Neuronal stem cell (in vitro differentiated cells): ENCODE measurements around the gene TEX29.
A peak's percentile ranks its signal among the peaks of the same experiment; 100 is the strongest.

Experiments used
- DNase-seq: peaks from one replicate; pipeline ENCODE4 v3.0.0-alpha.2; 2013; ENCODE audit warnings: low spot score
- H2AFZ ChIP-seq: one replicate; pipeline ENCODE4 v1.6.1; 2013; ENCODE audit warnings: mild to moderate bottlenecking, low read length, inconsistent platforms
- H2AK5ac ChIP-seq: 2 replicates; pipeline ENCODE4 v1.6.1; 2013; ENCODE audit warnings: low read depth, mild to moderate bottlenecking, inconsistent platforms, low read length, moderate library complexity, mixed read lengths
- H2BK120ac ChIP-seq: 2 replicates; pipeline ENCODE4 v1.6.1; 2013; ENCODE audit warnings: low read depth, mild to moderate bottlenecking, inconsistent platforms, low read length, moderate library complexity, mixed read lengths
- H2BK12ac ChIP-seq: one replicate; pipeline ENCODE4 v1.6.1; 2013; ENCODE audit warnings: low read length, inconsistent platforms
- H2BK15ac ChIP-seq: 2 replicates; pipeline ENCODE4 v1.6.1; 2013; ENCODE audit warnings: mild to moderate bottlenecking, low read length, inconsistent platforms, mixed read lengths
- H2BK5ac ChIP-seq: one replicate; pipeline ENCODE4 v1.6.1; 2013; ENCODE audit warnings: inconsistent platforms, mild to moderate bottlenecking, low read length, moderate library complexity
- H3K14ac ChIP-seq: one replicate; pipeline ENCODE4 v1.6.1; 2013; ENCODE audit warnings: low read length, inconsistent platforms
- H3K18ac ChIP-seq: 2 replicates; pipeline ENCODE4 v1.6.1; 2013; ENCODE audit warnings: low read length, inconsistent platforms
- H3K23ac ChIP-seq: 2 replicates; pipeline ENCODE4 v1.6.1; 2013; ENCODE audit warnings: low read depth, mild to moderate bottlenecking, mixed read lengths, low read length, inconsistent platforms; ENCODE audit not compliant: poor library complexity
- H3K27ac ChIP-seq: replicated peaks from 3 replicates; pipeline ENCODE4 v1.5.1; 2013; ENCODE audit warnings: low read length, inconsistent platforms
- H3K27me3 ChIP-seq, 3 experiments: 2 replicates each; pipeline ENCODE4 v1.6.1; 2013; ENCODE audit warnings: low read length in 3 of 3, mild to moderate bottlenecking in 2 of 3, inconsistent platforms in 1 of 3, low read depth in 1 of 3, mixed read lengths in 1 of 3, moderate library complexity in 1 of 3; ENCODE audit not compliant: control insufficient read depth in 3 of 3, insufficient read depth in 3 of 3
- H3K36me3 ChIP-seq, 2 donors: replicated peaks in 1 of 2; 2 replicates each; pipeline ENCODE4 v1.6.1; 2013; ENCODE audit warnings: low read length in 2 of 2; ENCODE audit not compliant: control insufficient read depth in 2 of 2, insufficient read depth in 2 of 2
- H3K4ac ChIP-seq: 2 replicates; pipeline ENCODE4 v1.6.1; 2013; ENCODE audit warnings: inconsistent platforms, mild to moderate bottlenecking, low read length, moderate library complexity
- H3K4me1 ChIP-seq, 2 donors: 1 replicate in 1 of 2; 2 replicates in 1 of 2; pipeline ENCODE4 v1.6.1; 2013; ENCODE audit warnings: low read length in 2 of 2, low read depth in 1 of 2; ENCODE audit not compliant: control insufficient read depth in 2 of 2, insufficient read depth in 1 of 2
- H3K4me2 ChIP-seq: one replicate; pipeline ENCODE4 v1.6.1; 2013; ENCODE audit warnings: mild to moderate bottlenecking, low read length, inconsistent platforms; ENCODE audit not compliant: insufficient read depth, poor library complexity, severe bottlenecking
- H3K4me3 ChIP-seq, 2 donors: 2 replicates each; pipeline ENCODE4 v1.5.1; 2013; ENCODE audit warnings: low read length in 2 of 2, mild to moderate bottlenecking in 2 of 2, inconsistent platforms in 1 of 2, moderate library complexity in 1 of 2
- H3K79me1 ChIP-seq: one replicate; pipeline ENCODE4 v1.6.1; 2013; ENCODE audit warnings: low read depth, mild to moderate bottlenecking, inconsistent platforms, low read length, moderate library complexity
- H3K9ac ChIP-seq: one replicate; pipeline ENCODE4 v1.6.1; 2013; ENCODE audit warnings: mild to moderate bottlenecking, low read depth, low read length, inconsistent platforms; ENCODE audit not compliant: poor library complexity
- H3K9me3 ChIP-seq, 2 donors: replicated peaks in 1 of 2; 2 replicates each; pipeline versions ENCODE3 to v1.6.1; 2013; ENCODE audit warnings: low read length in 2 of 2, mild to moderate bottlenecking in 2 of 2, inconsistent platforms in 1 of 2, low read depth in 1 of 2, mixed read lengths in 1 of 2, moderate library complexity in 1 of 2; ENCODE audit not compliant: control insufficient read depth in 2 of 2, insufficient read depth in 1 of 2
- H4K8ac ChIP-seq: one replicate; pipeline ENCODE4 v1.6.1; 2013; ENCODE audit warnings: low read depth, mild to moderate bottlenecking, inconsistent platforms, low read length, moderate library complexity
- H4K91ac ChIP-seq: one replicate; pipeline ENCODE4 v1.6.1; 2013; ENCODE audit warnings: low read length, low read depth, mild to moderate bottlenecking, inconsistent platforms; ENCODE audit not compliant: poor library complexity
- WGBS, 2 donors: extraction: QIAGEN DNeasy Blood & Tissue Kit; methylation state at CpG; one replicate each; pipeline ENCODE4 v1.1.7; 2013; ENCODE audit warnings: missing lambda C conversion rate in 2 of 2, mixed read lengths in 1 of 2; ENCODE audit not compliant: insufficient read length in 2 of 2, insufficient replicate concordance in 1 of 2; ENCODE audit errors: extremely low coverage in 2 of 2; 5-methylcytosine and 5-hydroxymethylcytosine counted together

Gene TEX29

GRCh38 chr13:111314852-111315251 is 5.6 kb upstream of the TEX29 start:
- Histone ChIP-seq H3K23ac (no peak overlapping the region), H3K9ac (no peak overlapping the region), H3K4me2 (no peak overlapping the region), H3K27me3 (no peaks in the 10 kb centered on the region), H2BK15ac (no peak overlapping the region), H3K18ac (no peak overlapping the region), H4K8ac (no peak overlapping the region), H3K36me3 (peaks cover 4 to 12% of the 10 kb centered on the region in 2 donors), H2BK120ac (no peak overlapping the region), H4K91ac (no peak overlapping the region), H3K9me3 (peaks cover 15 to 20% of the 10 kb centered on the region in 2 donors), H3K79me1 (peaks cover 5% of the 10 kb centered on the region), H3K14ac (no peak overlapping the region), H2BK12ac (no peak overlapping the region), H3K4ac (no peak overlapping the region), H3K27ac (no peak overlapping the region), H3K4me3 (no peak overlapping the region), H3K4me1 (peaks cover 0 to 2% of the 10 kb centered on the region in 2 donors), H2AFZ (no peak overlapping the region), H2AK5ac (no peak overlapping the region), H2BK5ac (no peak overlapping the region)
- WGBS, 2 donors, result no CpG with 5 or more reads among the region's 6 CpGs
- DNase-seq, result no peak

GRCh38 chr13:111315347-111315995 is 5.0 kb upstream of the TEX29 start:
- no peak overlapping the region for H3K9ac ChIP-seq

GRCh38 chr13:111316161-111316730 is 4.2 kb upstream of the TEX29 start:
- H3K23ac ChIP-seq, result no peak overlapping the region
- no peaks in the 10 kb centered on the region for H3K27me3 ChIP-seq
- H2AFZ ChIP-seq, result no peak overlapping the region
- no peak overlapping the region for H3K4ac ChIP-seq
- DNase-seq, result no peak
- no peak overlapping the region for H3K4me3 ChIP-seq
- H2BK5ac ChIP-seq, result no peak overlapping the region
- H2AK5ac ChIP-seq, result no peak overlapping the region
- peaks cover 0 to 2% of the 10 kb centered on the region in 2 donors for H3K4me1 ChIP-seq
- peaks cover 13 to 20% of the 10 kb centered on the region in 2 donors for H3K9me3 ChIP-seq
- no peak overlapping the region for H3K9ac ChIP-seq
- no peak overlapping the region for H4K8ac ChIP-seq
- H3K4me2 ChIP-seq, result no peak overlapping the region
- H3K18ac ChIP-seq, result peak overlapping the region; percentile 64
- no peak overlapping the region for H2BK15ac ChIP-seq
- H2BK12ac ChIP-seq, result no peak overlapping the region
- no CpG with 5 or more reads among the region's 12 CpGs for WGBS, 2 donors
- H2BK120ac ChIP-seq, result no peak overlapping the region
- no peak overlapping the region for H3K27ac ChIP-seq
- H3K36me3 ChIP-seq, result peaks cover 4 to 12% of the 10 kb centered on the region in 2 donors
- H3K14ac ChIP-seq, result peak overlapping the region; percentile 9
- peaks cover 5% of the 10 kb centered on the region for H3K79me1 ChIP-seq
- H4K91ac ChIP-seq, result no peak overlapping the region

More at GRCh38 chr13:111315347-111315995, 5.0 kb upstream of the TEX29 start:
- no peak overlapping the region for H3K4me2 ChIP-seq
- no peak overlapping the region for H3K4ac ChIP-seq
- no peak overlapping the region for H2AFZ ChIP-seq
- H3K36me3 ChIP-seq, result peaks cover 4 to 12% of the 10 kb centered on the region in 2 donors
- H3K9me3 ChIP-seq, result peaks cover 15 to 20% of the 10 kb centered on the region in 2 donors
- H4K8ac ChIP-seq, result no peak overlapping the region
- no peak overlapping the region for H3K27ac ChIP-seq
- no peak overlapping the region for H2BK15ac ChIP-seq
- no peak for DNase-seq
- no peak overlapping the region for H4K91ac ChIP-seq
- peak overlapping the region; percentile 65 for H3K14ac ChIP-seq
- H3K79me1 ChIP-seq, result peaks cover 5% of the 10 kb centered on the region
- H3K18ac ChIP-seq, result peak overlapping the region; percentile 71
- no peak overlapping the region for H3K23ac ChIP-seq
- H3K27me3 ChIP-seq, result no peaks in the 10 kb centered on the region
- H3K4me3 ChIP-seq, result no peak overlapping the region
- H2AK5ac ChIP-seq, result no peak overlapping the region
- H2BK5ac ChIP-seq, result no peak overlapping the region
- WGBS, 2 donors, result no CpG with 5 or more reads among the region's 15 CpGs
- H2BK120ac ChIP-seq, result no peak overlapping the region
- no peak overlapping the region for H2BK12ac ChIP-seq
- H3K4me1 ChIP-seq, result peaks cover 0 to 2% of the 10 kb centered on the region in 2 donors

- no peak overlapping the region for H3K4ac ChIP-seq
- H3K23ac ChIP-seq, result no peak overlapping the region
- no peak overlapping the region for H2AFZ ChIP-seq
- no peak overlapping the region for H3K27ac ChIP-seq
- no peak overlapping the region for H4K8ac ChIP-seq
- H3K4me3 ChIP-seq, result no peak overlapping the region
- H2BK5ac ChIP-seq, result no peak overlapping the region
- H2BK15ac ChIP-seq, result no peak overlapping the region
- H3K4me1 ChIP-seq, result peaks cover 0 to 2% of the 10 kb centered on the region in 2 donors
- H3K79me1 ChIP-seq, result peaks cover 5% of the 10 kb centered on the region
- no peak overlapping the region for H3K9ac ChIP-seq
- H3K4me2 ChIP-seq, result no peak overlapping the region
- WGBS, 2 donors, result no CpG with 5 or more reads among the region's 14 CpGs
- H3K36me3 ChIP-seq, result peaks cover 4 to 9% of the 10 kb centered on the region in 2 donors
- H3K27me3 ChIP-seq, result no peaks in the 10 kb centered on the region
- no peak overlapping the region for H4K91ac ChIP-seq
- no peak for DNase-seq
- no peak overlapping the region for H2AK5ac ChIP-seq
- H3K14ac ChIP-seq, result no peak overlapping the region
- H3K9me3 ChIP-seq, result peaks cover 9 to 13% of the 10 kb centered on the region in 2 donors
- no peak overlapping the region for H2BK120ac ChIP-seq
- H2BK12ac ChIP-seq, result no peak overlapping the region
- H3K18ac ChIP-seq, result peak overlapping the region; percentile 27
Observed at GRCh38 chr13:111317042-111317550, 3.3 kb upstream of the TEX29 start.
